ENCODE measurements around the gene LHCGR.
"Not testable (repeated sequence)": the region's sequence is repeated elsewhere in the genome, so short reads cannot be mapped to it uniquely, and the experiment has no call there.

The LHCGR gene

GRCh38 chr2:48747319-48747718 lies 8.2 kb downstream of the LHCGR start:
- DNase-seq: no peak

- not testable (repeated sequence) for DNase-seq
These were observed 16.3 kb downstream of the LHCGR start for GRCh38 chr2:48739236-48739635.

GRCh38 chr2:48738806-48739205 lies 16.7 kb downstream of the LHCGR start:
- no peak for DNase-seq

- no peak for DNase-seq
These were observed 19.3 kb downstream of the LHCGR start for GRCh38 chr2:48736251-48736650.

- no peak for DNase-seq
These were observed 20.8 kb downstream of the LHCGR start for GRCh38 chr2:48734576-48735303.

GRCh38 chr2:48733067-48733503 lies 22.4 kb downstream of the LHCGR start:
- DNase-seq: no peak

GRCh38 chr2:48728840-48729239 lies 26.7 kb downstream of the LHCGR start:
- peak in 3 of 56 donors; percentile 6 to 15 (median 9) for DNase-seq

- no peak for DNase-seq
These were observed 27.2 kb downstream of the LHCGR start for GRCh38 chr2:48728295-48728694.

- peak in 1 of 56 donors; percentile 12 for DNase-seq
These were observed 28.0 kb downstream of the LHCGR start for GRCh38 chr2:48727560-48727959.

- DNase-seq: peak in 29 of 56 donors; percentile 3 to 68 (median 31)
These were observed 29.6 kb downstream of the LHCGR start for GRCh38 chr2:48725696-48726494.

- DNase-seq: no peak
These were observed 31.2 kb downstream of the LHCGR start for GRCh38 chr2:48724278-48724677.

GRCh38 chr2:48723129-48723528 lies 32.4 kb downstream of the LHCGR start:
- no peak for DNase-seq

GRCh38 chr2:48722391-48722790 lies 33.1 kb downstream of the LHCGR start:
- no peak for DNase-seq

GRCh38 chr2:48721158-48721557 lies 34.4 kb downstream of the LHCGR start:
- DNase-seq: no peak

GRCh38 chr2:48719480-48720177 lies 35.9 kb downstream of the LHCGR start:
- peak in 6 of 56 donors; percentile 4 to 25 (median 14) for DNase-seq

- DNase-seq: no peak
These were observed 37.7 kb downstream of the LHCGR start for GRCh38 chr2:48717846-48718245.

GRCh38 chr2:48715956-48716355 lies 39.6 kb downstream of the LHCGR start:
- DNase-seq: no peak

GRCh38 chr2:48715042-48715899 lies 40.3 kb downstream of the LHCGR start:
- no peak for DNase-seq

- DNase-seq: no peak
These were observed 41.3 kb downstream of the LHCGR start for GRCh38 chr2:48714245-48714644.

GRCh38 chr2:48713647-48714046 lies 41.9 kb downstream of the LHCGR start:
- DNase-seq: peak in 1 of 56 donors; percentile 21

GRCh38 chr2:48712151-48712550 lies 43.4 kb downstream of the LHCGR start:
- no peak for DNase-seq
